Gastrocnemius medialis (tissue), 4 donors: ENCODE measurements around the gene PARD6A. TPM values are rescaled to one million over a fixed set of nuclear protein-coding genes. Genes with fewer than 3 reads are reported as not detected.
A peak's percentile ranks its signal among the peaks of the same experiment; 100 is the strongest.

ENCODE experiments used
- ATAC-seq, 2 donors: fragments of 150-250 bp; one replicate each; pipeline ENCODE4 v1.9.1; 2016
- DNase-seq, 2 donors: peaks; one replicate each; pipeline ENCODE4 v3.0.0-alpha.2; 2019
- H3K27ac ChIP-seq, 4 donors: fragments of 200-600 bp; sonication (generic); 1 replicate in 1 of 4; 2 replicates in 3 of 4; pipeline ENCODE4 v1.5.1; 2016 to 2018; ENCODE audit warnings: mild to moderate bottlenecking in 2 of 4, moderate library complexity in 1 of 4
- H3K27me3 ChIP-seq, 3 donors: fragments of 200-600 bp; sonication (generic) in 2 of 3; 1 replicate in 1 of 3; 2 replicates in 2 of 3; pipeline versions ENCODE4 v1.5.1 to v1.6.0; 2016 to 2019; ENCODE audit warnings: mild to moderate bottlenecking in 1 of 3, moderate library complexity in 1 of 3
- H3K36me3 ChIP-seq, 2 donors: fragments of 200-600 bp; sonication (generic) in 1 of 2; one replicate each; pipeline ENCODE4 v1.5.1; 2017 to 2018
- H3K4me1 ChIP-seq, 2 donors: fragments of 200-600 bp; sonication (generic) in 1 of 2; one replicate each; pipeline ENCODE4 v1.5.1; 2016 to 2017; ENCODE audit warnings: mild to moderate bottlenecking in 2 of 2
- H3K4me3 ChIP-seq, 4 donors: fragments of 200-600 bp; sonication (generic) in 3 of 4; 1 replicate in 1 of 4; 2 replicates in 3 of 4; pipeline ENCODE4 v1.5.1; 2016 to 2019; ENCODE audit warnings: mild to moderate bottlenecking in 2 of 4
- H3K9me3 ChIP-seq, 3 donors: fragments of 200-600 bp; sonication (generic) in 2 of 3; 1 replicate in 1 of 3; 2 replicates in 2 of 3; pipeline ENCODE4 v1.5.1; 2016 to 2019
- CTCF ChIP-seq, 5 experiments: fragments of 450-650 bp in 3 of 5; fragments of 200-600 bp in 2 of 5; sonication (generic) in 2 of 5; IDR thresholded peaks in 4 of 5; conservative IDR thresholded peaks in 1 of 5; 1 replicate in 4 of 5; 2 replicates in 1 of 5; pipeline ENCODE4 v1.5.1; 2016 to 2019; ENCODE audit warnings: antibody characterized with exemption in 5 of 5, mild to moderate bottlenecking in 3 of 5, moderate library complexity in 3 of 5
- POLR2A ChIP-seq, 2 donors: fragments of 450-650 bp; IDR thresholded peaks; one replicate each; pipeline ENCODE4 v1.6.1; 2017; ENCODE audit warnings: antibody characterized with exemption in 2 of 2, mild to moderate bottlenecking in 2 of 2, moderate library complexity in 2 of 2
- in situ Hi-C, 4 donors: fragments of 200-750 bp; cut with MboI; loops; one replicate each; pipeline versions ENCODE4 v1.15.0 to v1.8.0; 2017; ENCODE audit warnings: low sequenced_read_pairs in 4 of 4
- intact Hi-C: fragments of 100-400 bp; cut with DNase I; formaldehyde crosslinking; loops from one replicate; pipeline ENCODE4 v1.15.1; 2023; ENCODE audit warnings: low total_unique reads
- total RNA-seq, 4 donors: library from RNA; depleted of rRNA; stranded (reverse); fragments of >200 nt; gene quantifications; one replicate each; pipeline versions ENCODE4 v1.1.0 to v1.2.3, GENCODE V29; 2016

Gene PARD6A
- 10 to 100 TPM in 3 of 4 donors, 1 to 10 TPM in 1; 2.7 to 17.3 (median 12.5) TPM for total RNA-seq

GRCh38 chr16:67660564-67661028 lies at the start of gene PARD6A:
Gene PARD6A, plus strand, starts transcription at chr16:67660960. Its CDS starts 79 bp downstream, at chr16:67661039.
- Histone ChIP-seq H3K9me3 (no peaks in the 10 kb centered on the region), H3K27ac (peak within 1 kb of the TSS; percentile 91 to 97 (median 94)), H3K4me3 (peak within 1 kb of the TSS; percentile 66 to 83 (median 76)), H3K4me1 (peaks cover 19% of the 10 kb centered on the region in 2 donors), H3K36me3 (peaks cover 0 to 12% of the 10 kb centered on the region in 2 donors), H3K27me3 (no peaks in the 10 kb centered on the region)
- ATAC-seq (peak; percentile 83 to 88), DNase-seq (peak; percentile 88 to 90)
- in situ Hi-C loops (loop anchor here in 2 of 4 donors (10.0 kb wide), 2 partner anchors 106 to 136 kb away; partner anchors contain the start of gene RIPOR1 (in 1 of the 2)), intact Hi-C loops (loop anchor here (1.0 kb wide), 1 partner anchor 98 kb away; the partner anchor contains the start of gene CTCF)
- peak in 1 of 2 donors; percentile 61 for TF ChIP-seq POLR2A (IDR thresholded peaks at IDR 0.05)
- peak in 3 of 5 experiments; percentile 15 to 23 (median 20) for TF ChIP-seq CTCF (IDR thresholded peaks at IDR 0.05 in 4 of 5, conservative IDR thresholded peaks at IDR 0.05 in 1 of 5)

DNA sequence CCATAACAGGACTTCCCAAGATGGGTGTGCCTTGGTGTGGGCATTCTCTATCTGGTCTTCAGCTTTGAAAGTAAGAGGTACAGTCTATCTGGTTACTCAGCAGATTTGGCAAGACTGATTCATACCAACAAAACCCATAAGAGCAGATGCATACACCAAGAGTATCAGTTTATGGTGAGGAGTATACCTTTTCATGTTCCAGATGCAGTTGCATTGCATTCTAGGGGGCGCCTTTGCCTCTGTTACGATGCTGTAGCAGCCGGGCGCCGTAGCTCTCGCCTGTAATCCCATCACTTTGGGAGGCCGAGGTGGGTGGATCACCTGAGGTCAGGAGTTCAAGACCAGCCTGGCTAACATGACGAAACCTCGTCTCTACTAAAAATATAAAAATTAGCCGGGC lies 47.0 kb upstream of the PARD6A start:
- no peaks in the 10 kb centered on the region for H3K9me3 ChIP-seq
- in situ Hi-C loops = no loop called here
- peaks cover 6 to 76% of the 10 kb centered on the region in 2 donors for H3K36me3 ChIP-seq
- intact Hi-C loops = no loop called here
- no peaks in the 10 kb centered on the region for H3K27me3 ChIP-seq
- H3K4me3 ChIP-seq = no peak overlapping the region
- no peaks in the 10 kb centered on the region for H3K4me1 ChIP-seq
- no peak overlapping the region for H3K27ac ChIP-seq
- DNase-seq (no peak), ATAC-seq (no peak)
- TF ChIP-seq POLR2A (IDR thresholded peaks at IDR 0.05) (no peak), CTCF (IDR thresholded peaks at IDR 0.05 in 4 of 5, conservative IDR thresholded peaks at IDR 0.05 in 1 of 5) (no peak)

DNA sequence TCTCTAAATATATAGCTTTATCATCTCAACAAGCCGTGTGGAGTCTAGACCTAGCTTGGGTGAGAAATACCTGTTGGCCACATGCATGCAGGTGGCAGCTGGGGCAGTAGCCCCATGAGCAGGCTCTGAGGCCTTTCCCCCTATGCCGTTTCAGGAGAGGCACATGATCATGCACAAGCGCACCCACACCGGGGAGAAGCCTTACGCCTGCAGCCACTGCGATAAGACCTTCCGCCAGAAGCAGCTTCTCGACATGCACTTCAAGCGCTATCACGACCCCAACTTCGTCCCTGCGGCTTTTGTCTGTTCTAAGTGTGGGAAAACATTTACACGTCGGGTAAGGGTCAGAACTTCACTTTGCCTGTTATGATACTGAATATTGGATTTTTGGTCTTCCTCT lies 32.5 kb upstream of the PARD6A start:
- Histone ChIP-seq H3K36me3 (peaks cover 4 to 87% of the 10 kb centered on the region in 2 donors), H3K9me3 (no peaks in the 10 kb centered on the region), H3K27me3 (no peaks in the 10 kb centered on the region), H3K27ac (no peak overlapping the region), H3K4me3 (no peak overlapping the region), H3K4me1 (no peaks in the 10 kb centered on the region)
- ATAC-seq = no peak
- no peak for TF ChIP-seq POLR2A (IDR thresholded peaks at IDR 0.05)
- TF ChIP-seq CTCF (IDR thresholded peaks at IDR 0.05 in 4 of 5, conservative IDR thresholded peaks at IDR 0.05 in 1 of 5) = no peak
- no peak for DNase-seq
- intact Hi-C loops (no loop called here), in situ Hi-C loops (loop anchor here in 1 of 4 donors (25.0 kb wide), 1 partner anchor 116 kb away; no protein-coding TSS in a partner anchor)

DNA sequence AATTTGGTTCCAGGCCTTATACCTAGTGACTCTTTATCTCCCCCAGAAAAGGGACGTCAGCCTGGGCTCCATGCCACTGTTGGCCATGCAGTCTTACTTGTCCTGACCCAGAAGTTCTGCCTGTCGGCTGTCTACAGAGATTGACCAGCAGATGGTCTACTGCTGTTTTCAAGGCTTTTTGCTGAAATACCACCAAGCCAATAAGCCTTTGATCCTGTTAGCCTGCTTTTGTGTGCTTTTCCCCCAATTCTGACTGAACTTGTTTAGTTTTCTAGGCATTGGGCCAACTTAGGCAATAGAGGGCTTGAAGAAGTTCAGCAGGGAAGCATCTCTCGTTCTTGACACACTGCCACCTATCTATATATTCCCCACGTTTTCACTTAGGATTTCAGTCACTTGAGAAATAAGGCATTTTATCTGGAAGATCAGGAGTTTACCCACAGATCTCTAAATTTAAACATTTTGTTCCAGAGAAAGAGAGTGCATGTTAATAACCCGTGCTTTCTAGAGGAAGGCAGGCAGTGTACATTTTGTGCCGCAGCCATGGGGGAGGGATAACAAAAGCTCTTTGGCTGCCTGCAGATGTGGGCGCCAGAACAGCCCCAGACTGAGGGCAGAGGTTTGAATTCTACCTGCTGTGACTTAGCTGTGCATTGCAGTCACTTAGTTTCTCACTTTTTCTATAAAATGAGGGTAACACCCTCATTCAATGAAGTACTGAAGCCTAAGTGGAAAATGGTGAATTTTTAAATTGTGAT lies 28.2 kb upstream of the PARD6A start:
- in situ Hi-C loops (loop anchor here in 2 of 4 donors (5.0 to 25.0 kb wide), 2 partner anchors 65 to 120 kb away; no protein-coding TSS in a partner anchor), intact Hi-C loops (no loop called here)
- Histone ChIP-seq H3K4me3 (no peak overlapping the region), H3K9me3 (no peaks in the 10 kb centered on the region), H3K27me3 (no peaks in the 10 kb centered on the region), H3K27ac (no peak overlapping the region), H3K36me3 (peaks cover 0 to 72% of the 10 kb centered on the region in 2 donors), H3K4me1 (no peaks in the 10 kb centered on the region)
- ATAC-seq (no peak), DNase-seq (no peak)
- TF ChIP-seq POLR2A (IDR thresholded peaks at IDR 0.05) (no peak), CTCF (IDR thresholded peaks at IDR 0.05 in 4 of 5, conservative IDR thresholded peaks at IDR 0.05 in 1 of 5) (no peak)
